Suppressor macrophage treated with lipopolysaccharide for 1 hour (primary cell): Measurements from ENCODE around the gene CRIP2.

Experiments used
- DNase-seq, 3 donors: peaks; one replicate each; pipeline ENCODE4 v3.0.0-alpha.2; 2020 to 2022

The CRIP2 gene

GRCh38 chr14:105474483-105475268, at the start of gene CRIP2:
Gene CRIP2 (plus strand): TSS chr14:105474821. CDS start chr14:105474863, 42 bp downstream.
- DNase-seq: peak in 2 of 3 donors; percentile 38 to 71

GRCh38 chr14:105424861-105425260, 49.8 kb upstream of the CRIP2 start:
- no peak for DNase-seq

- no peak for DNase-seq
These were observed 48.8 kb upstream of the CRIP2 start for GRCh38 chr14:105425823-105426247.

GRCh38 chr14:105426416-105427130, 48.0 kb upstream of the CRIP2 start:
- no peak for DNase-seq

- DNase-seq: no peak
These were observed 47.2 kb upstream of the CRIP2 start for GRCh38 chr14:105427412-105427811.

GRCh38 chr14:105427936-105428485, 46.6 kb upstream of the CRIP2 start:
- DNase-seq: no peak

GRCh38 chr14:105430042-105430441, 44.6 kb upstream of the CRIP2 start:
- DNase-seq: no peak

- DNase-seq: no peak
These were observed 44.1 kb upstream of the CRIP2 start for GRCh38 chr14:105430565-105430964.

- DNase-seq: no peak
These were observed 43.4 kb upstream of the CRIP2 start for GRCh38 chr14:105431256-105431655.

- DNase-seq: no peak
These were observed 42.0 kb upstream of the CRIP2 start for GRCh38 chr14:105432657-105433056.

GRCh38 chr14:105433161-105433605, 41.4 kb upstream of the CRIP2 start:
- DNase-seq: no peak

GRCh38 chr14:105436402-105436801, 38.2 kb upstream of the CRIP2 start:
- DNase-seq: no peak

- no peak for DNase-seq
These were observed 37.5 kb upstream of the CRIP2 start for GRCh38 chr14:105436891-105437722.

- DNase-seq: no peak
These were observed 36.7 kb upstream of the CRIP2 start for GRCh38 chr14:105437723-105438500.

GRCh38 chr14:105439179-105439578, 35.4 kb upstream of the CRIP2 start:
- DNase-seq: no peak

- DNase-seq: no peak
These were observed 34.7 kb upstream of the CRIP2 start for GRCh38 chr14:105439710-105440553.

GRCh38 chr14:105440554-105440900, 34.1 kb upstream of the CRIP2 start:
- DNase-seq: no peak

- DNase-seq: no peak
These were observed 33.6 kb upstream of the CRIP2 start for GRCh38 chr14:105440992-105441391.

- no peak for DNase-seq
These were observed 32.5 kb upstream of the CRIP2 start for GRCh38 chr14:105442125-105442524.

GRCh38 chr14:105442834-105443233, 31.8 kb upstream of the CRIP2 start:
- DNase-seq: no peak

- no peak for DNase-seq
These were observed 29.8 kb upstream of the CRIP2 start for GRCh38 chr14:105444859-105445258.
